Measurements from ENCODE around the gene MSH5. TPM values are rescaled to one million over a fixed set of nuclear protein-coding genes. Genes with fewer than 3 reads are reported as not detected.

MSH5 gene
- total RNA-seq, 1 donor from 2014 or later, result 8.4 TPM

DNA sequence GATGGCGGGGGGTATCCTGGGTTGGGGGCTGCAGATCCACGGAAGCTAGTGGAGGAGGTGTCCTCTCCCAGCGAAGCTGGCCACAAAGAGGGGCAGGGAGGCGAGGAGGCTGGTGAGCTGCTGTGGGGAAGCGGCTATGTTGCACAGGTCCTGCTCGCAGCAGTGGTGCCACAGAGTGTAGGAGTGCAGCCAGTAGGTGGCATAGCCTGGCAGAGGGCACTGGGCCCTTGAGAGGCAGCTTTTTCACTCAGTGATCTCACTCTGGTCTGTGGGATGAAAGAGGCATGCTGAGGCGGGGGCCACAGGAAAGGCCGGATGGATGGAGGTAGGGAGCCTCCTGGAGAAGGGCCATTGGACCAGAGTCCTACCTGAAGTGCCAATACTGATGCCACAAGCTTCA, 27.5 kb upstream of the MSH5 start:
- peak; percentile 8 for DNase-seq (ENCODE audit: low read depth)

DNA sequence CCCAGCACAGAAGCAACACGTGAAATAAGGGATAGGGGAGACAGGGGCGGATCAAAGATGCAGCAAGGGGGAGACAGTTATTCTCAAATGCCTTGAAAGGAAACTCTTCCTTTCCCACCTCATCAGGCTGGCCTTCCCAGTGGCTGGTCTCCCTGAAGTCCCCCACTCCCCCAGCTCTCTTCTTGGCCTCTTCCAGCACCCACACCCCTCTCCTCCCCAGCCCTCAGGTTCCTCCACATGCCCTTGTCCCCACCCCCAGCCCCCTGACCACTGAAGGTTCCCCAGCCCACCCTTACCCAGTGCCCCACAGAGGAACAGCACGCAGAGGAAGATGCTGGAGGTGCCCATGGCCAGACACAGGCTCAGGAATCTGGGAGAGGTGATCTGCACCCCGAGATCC, 26.3 kb upstream of the MSH5 start:
- DNase-seq (ENCODE audit: low read depth), result no peak

DNA sequence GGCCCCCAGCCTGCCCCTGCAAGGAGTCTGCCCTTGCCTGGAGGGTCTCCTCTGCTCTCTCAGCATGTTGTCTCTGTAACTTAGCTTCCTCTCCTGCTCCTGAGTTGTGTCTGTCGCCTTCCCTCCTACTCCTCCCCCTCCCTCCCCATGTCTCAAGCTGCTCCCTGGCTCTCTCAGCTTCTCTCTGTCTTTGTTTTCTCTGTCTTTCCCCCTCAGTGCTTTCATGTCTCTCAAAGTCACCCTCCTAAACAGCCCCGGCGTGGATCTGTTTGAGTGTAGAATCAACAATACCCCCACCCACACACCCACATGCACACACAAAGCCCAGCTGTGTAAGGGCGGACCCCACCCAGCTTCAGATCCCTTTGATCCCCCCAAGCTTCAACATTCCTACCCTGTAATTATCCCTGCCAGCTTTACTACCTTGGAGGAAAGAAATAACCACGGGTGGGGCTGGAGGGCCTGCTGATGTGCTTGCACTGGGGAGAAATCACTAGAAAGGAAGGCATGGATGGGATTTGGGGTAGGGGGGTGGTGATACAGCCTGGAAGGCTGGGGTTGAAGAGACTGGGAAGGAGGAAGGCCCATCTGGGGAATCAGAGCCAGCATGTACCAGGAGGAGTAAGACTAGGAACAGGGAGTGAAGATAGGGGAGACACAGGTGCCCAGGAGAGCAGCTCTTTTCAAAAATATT, 25.7 kb upstream of the MSH5 start:
- DNase-seq (ENCODE audit: low read depth), result no peak

DNA sequence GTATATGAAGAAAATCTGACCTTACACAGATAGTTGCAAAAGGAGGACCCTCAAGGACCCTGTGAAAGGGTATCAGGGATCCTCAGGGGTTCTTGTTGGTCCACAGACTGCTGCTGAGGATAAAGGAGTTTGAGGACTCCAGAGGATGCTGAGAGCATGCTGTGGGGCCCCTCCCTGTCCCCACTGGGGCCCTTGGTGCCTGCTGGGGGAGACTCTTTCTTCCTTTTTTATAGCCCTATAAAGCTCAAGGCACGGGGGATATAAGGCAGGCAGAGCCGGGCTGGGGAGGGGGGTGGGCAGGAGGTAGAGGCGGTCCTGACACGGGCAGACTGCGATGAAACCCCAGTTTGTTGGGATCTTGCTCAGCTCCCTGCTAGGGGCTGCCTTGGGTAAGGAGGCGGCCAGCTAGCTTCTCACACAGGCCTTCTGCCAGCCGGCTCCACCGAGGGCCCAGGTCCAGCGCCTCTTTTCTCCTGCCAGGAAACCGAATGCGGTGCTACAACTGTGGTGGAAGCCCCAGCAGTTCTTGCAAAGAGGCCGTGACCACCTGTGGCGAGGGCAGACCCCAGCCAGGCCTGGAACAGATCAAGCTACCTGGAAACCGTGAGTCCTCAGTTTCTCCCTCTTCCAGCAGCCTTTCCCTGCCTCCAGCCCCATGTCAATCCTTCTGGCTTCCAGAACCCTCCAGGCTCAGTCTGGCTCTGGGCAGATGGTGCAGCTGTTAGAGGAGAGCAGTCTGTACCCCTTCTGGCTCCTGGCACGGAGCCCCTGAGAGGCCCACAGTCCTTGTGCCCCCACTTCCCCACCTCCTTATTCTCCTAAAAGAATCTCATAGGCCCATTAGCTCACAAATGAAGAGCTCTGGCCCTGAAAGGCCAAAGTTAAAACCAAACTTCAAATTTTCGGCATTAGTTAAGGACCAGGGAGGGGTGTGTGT, 24.5 kb upstream of the MSH5 start, which contains the start of gene LY6G6D:
TSS of gene LY6G6D (plus strand) at position 327 of the 937 bp plus-strand sequence. CDS start at position 335, 8 bp downstream.
- no peak for DNase-seq (ENCODE audit: low read depth)

DNA sequence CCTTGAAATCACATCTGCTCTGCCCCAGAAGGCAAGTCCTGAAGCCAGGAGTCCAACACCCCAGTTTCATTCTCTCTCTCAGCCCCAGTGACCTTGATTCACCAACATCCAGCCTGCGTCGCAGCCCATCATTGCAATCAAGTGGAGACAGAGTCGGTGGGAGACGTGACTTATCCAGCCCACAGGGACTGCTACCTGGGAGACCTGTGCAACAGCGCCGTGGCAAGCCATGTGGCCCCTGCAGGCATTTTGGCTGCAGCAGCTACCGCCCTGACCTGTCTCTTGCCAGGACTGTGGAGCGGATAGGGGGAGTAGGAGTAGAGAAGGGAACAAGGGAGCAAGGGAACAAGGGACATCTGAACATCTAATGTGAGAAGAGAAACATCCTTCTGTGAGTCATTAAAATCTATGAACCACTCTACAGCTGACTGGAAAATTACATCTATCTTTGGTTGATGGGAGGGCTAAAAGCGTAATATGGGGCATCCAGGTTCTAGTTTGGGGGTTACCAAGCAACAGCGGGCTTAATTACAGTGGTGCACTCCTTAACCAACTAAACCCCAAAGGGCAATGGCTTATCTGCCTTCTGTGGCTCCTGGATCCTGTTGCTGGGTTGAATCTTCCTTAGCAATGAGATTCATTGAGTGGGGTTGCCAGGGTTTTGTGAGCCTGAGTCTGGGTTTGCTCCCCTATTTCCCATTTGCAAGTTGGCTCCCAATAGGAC, 22.1 kb upstream of the MSH5 start:
- DNase-seq (ENCODE audit: low read depth), result no peak

DNA sequence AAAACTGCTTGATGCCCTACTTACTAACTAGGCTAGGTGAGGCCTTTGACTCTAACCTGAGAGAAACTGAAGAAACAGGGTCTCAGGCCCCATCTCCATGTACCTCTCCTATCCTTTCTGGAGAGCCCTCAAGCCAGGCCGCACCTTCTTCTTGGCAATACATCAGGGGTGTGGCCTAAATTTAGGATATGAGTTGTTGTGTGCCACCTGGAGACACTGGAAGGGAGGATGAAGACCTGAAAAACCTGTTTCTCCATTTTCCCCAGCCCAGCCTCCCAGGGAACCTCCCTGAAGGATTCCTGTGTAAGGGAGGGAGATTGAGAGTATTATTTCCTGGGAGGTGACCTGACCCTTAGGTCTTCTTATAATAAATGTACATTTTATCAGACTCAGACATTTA, 21.5 kb upstream of the MSH5 start:
- no peak for DNase-seq (ENCODE audit: low read depth)

DNA sequence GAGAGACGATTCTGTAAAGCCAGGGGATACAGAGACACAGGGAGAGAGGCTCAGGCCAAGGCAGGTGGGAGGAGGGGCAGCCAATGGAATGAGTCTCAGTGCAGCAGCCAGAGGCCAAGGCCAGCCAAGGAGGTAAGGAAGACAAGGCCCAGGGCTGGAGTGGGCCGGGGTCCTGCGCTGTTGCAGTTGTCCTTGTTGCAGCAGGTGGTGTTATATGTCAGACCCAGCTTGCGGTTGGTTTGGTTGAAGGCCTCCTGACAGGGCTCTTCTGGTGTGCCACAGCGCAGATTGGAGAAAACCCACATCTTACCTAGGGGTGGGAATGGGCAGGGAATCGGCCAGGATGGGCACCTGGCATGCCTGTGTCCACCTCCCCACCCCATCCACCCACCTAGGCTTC, 20.8 kb upstream of the MSH5 start:
- no peak for DNase-seq (ENCODE audit: low read depth)

DNA sequence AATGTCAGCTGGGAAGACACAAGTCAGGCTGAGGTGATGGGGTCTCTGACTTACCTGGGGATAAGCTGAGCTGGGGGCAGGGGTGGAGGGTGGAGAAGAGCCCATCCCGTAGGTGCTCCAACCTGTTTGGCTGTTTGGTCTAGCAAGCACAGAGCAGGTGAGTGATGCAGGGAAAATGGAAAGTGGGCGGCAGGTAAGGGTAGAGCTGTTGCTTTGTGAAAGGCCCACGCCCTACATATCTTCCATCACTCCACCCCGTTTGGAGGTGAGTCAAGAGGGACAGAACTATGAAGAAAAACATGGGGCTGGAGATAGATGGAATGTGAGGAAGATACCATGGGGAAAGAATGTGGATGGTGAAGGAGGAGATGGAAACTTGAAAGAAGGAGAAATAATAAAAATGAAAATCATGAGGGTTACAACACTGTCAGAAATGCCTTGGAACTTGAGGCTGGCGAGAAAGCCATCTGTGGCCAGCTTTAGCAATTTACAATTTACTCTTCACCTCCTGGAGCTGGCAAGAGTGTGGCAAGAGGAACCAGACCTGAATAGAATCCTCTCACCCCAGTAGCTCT, 19.5 kb upstream of the MSH5 start:
- no peak for DNase-seq (ENCODE audit: low read depth)

DNA sequence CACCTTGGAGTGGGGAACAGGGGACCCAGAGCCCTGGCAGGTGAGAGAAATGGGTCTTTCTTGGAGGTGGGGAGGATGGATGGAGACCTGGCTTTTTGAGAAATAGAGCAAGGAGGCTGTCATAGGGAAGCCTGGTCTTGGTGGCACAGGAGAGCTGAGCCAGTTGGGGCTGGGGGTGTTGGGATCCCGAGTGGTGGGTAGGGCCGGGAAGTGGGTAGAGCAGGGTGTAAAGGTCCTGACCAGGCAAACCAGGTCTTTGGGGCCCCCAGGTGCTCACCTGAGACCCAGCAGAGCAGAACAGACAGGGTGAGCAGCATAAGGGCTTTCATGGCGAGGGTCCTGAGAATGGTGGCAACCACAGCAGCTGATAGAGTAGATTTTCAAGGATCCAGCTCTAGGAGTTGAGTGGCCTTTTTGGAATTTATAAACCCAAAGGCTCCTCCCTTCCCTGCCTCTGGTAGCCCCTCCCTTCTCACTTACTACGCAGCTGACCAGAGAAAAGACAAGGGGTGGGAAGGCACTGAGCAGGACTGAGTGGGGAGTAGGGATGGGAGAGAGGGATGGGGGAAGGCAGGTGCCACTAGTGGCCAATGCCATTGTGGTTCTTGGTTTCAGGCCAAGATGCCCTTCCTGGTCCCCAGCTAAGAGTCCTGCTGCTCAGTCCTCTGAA, 18.3 kb upstream of the MSH5 start, which contains the start of gene LY6G6C:
TSS of gene LY6G6C (minus strand) at position 396 of the 670 bp plus-strand sequence. CDS start at position 329, 67 bp downstream.
- DNase-seq (ENCODE audit: low read depth), result no peak

DNA sequence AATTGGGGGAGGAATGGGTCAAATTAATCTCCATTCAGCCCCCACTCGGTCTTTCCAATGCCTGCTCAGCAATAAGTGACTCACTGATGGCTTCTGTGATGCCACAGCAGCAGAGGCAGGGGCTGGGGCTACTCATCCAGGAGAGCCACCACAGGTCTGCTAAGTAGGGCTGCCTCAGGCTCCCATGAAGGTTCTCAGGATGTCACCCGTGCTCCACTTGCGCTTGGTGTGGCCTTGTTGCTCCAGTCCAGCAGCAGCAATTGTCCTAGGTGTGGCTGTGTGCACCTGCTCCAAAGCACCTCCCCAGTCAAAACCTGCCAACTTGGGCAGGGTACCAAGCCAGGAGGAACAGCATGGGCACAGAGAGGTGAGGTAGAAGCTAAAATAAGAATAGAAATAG, 17.6 kb upstream of the MSH5 start:
- DNase-seq (ENCODE audit: low read depth), result no peak

DNA sequence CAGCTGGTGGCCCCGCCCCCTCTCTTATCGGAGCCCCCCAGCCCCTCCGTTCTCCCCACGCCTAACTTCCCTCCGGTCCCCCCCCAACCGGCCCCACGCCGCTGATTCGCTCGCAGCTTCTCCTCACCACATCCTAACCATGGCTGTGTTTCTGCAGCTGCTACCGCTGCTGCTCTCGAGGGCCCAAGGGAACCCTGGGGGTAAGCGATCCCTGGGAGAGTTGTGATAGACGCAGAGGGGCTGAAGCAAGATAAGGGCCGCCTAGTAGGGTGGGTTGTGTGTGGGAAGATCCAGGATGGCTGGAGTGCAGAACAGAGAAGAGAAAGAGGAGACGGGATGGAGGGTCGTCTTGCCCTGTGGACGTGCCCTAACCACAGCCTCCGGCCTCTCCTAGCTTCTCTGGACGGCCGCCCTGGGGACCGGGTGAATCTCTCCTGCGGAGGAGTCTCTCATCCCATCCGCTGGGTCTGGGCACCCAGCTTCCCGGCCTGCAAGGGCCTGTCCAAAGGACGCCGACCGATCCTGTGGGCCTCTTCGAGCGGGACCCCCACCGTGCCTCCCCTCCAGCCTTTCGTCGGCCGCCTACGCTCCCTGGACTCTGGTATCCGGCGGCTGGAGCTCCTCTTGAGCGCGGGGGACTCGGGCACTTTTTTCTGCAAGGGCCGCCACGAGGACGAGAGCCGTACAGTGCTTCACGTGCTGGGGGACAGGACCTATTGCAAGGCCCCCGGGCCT, 16.4 kb upstream of the MSH5 start, which contains the start of gene MPIG6B:
TSS of gene MPIG6B (plus strand) at position 129 of the 735 bp plus-strand sequence. CDS start at position 140, 11 bp downstream.
- DNase-seq (ENCODE audit: low read depth), result no peak

DNA sequence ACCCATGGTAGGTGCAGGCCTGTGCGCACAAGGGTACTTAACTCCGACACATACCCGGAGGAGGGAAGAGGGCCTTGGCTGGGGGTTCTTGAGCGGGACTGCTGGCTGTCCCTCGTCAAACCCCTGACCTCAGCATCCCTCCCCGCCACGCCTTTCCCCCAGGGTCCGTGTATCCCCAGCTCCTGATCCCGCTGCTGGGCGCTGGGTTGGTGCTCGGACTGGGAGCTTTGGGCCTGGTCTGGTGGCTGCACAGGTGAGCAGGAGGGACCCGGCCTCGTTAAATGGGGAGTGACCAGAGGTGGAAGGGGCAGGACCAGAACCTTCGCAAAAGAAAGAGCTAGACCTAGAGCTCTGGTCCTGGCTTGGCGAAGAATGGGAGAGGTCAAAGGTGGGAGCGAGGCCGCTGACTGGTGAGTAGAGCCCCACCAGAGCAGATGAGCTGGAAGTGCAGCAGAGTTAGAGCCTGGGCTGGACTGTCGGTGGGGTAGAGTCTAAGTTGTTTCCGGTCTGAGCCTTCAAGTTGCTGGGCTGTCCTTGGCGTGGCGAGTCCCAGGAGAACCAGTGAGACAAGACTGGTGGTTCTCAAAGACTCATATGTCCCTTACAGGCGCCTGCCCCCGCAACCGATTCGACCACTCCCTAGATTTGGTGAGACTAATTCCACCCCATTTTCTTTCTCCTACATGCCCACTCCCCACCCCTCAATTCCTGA, 15.7 kb upstream of the MSH5 start:
- DNase-seq (ENCODE audit: low read depth), result no peak

DNA sequence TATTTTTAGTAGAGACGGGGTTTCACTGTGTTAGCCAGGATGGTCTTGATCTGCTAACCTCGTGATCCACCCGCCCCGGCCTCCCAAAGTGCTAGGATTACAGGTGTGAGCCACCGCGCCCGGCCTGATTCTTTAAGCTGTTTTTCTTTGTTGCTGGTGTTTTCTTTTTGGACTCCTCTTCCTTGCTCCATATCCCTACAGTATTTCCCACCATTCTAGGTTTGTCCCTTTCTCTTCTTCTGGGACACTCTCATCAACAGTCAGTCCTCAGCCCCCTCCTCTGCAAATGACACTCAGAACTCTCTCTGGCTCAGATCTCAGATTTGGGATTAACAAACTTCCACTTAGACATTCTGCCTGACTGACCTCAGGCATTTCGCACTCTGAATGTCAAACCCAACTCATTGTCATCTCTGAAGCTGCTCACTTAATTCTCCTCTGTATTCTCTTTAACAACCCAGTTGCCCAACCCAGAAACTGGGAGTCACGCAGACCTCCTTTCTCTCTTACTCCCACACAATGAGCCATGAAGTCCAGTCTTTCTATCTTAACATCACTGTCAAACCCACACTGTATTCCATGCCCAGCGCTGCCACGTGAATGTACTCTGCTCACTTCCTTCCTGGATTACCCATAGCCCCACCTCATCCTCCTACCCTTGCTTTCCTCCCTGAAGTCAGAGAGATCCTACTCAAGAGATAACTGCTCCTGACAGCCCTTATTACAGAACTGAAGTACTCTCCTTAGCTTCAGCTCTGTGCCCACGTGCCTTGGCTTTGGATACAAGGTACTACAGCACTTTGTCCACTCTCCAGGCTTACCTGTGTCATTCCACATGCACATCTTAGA, 14.1 kb upstream of the MSH5 start:
- no peak for DNase-seq (ENCODE audit: low read depth)

DNA sequence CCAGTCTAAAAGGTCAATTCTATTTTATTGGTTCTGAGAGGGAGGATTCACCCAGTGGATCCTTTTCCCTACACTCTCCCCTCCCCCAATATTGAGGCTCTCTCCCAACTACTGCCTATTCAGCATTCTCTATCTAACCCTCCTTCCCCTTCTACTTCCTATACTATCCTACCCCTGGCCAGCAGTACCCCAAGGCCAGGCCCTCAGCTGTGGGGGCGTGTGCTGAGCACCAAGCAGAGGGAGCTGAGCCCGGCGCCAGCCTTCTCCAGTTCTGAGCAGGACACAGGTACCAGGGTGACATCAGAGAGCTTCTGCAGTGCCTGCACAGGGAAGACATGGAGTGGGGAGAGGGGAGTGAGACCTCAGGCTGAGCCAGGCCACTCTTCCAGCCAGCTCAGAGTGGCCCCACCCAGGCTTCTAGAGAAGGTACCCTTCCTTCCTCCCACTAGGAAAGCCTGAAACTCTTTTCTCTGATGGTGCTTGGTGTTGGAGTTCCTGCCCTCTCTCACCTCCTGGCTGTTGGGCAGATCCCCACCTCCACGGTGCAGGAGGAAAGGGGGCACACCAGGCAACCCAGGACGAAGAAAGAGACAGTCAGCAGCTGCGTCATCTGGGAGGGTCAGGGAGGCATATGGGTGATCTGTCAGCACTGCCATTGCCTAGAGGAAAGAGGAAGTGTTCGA, 12.6 kb upstream of the MSH5 start:
- no peak for DNase-seq (ENCODE audit: low read depth)

DNA sequence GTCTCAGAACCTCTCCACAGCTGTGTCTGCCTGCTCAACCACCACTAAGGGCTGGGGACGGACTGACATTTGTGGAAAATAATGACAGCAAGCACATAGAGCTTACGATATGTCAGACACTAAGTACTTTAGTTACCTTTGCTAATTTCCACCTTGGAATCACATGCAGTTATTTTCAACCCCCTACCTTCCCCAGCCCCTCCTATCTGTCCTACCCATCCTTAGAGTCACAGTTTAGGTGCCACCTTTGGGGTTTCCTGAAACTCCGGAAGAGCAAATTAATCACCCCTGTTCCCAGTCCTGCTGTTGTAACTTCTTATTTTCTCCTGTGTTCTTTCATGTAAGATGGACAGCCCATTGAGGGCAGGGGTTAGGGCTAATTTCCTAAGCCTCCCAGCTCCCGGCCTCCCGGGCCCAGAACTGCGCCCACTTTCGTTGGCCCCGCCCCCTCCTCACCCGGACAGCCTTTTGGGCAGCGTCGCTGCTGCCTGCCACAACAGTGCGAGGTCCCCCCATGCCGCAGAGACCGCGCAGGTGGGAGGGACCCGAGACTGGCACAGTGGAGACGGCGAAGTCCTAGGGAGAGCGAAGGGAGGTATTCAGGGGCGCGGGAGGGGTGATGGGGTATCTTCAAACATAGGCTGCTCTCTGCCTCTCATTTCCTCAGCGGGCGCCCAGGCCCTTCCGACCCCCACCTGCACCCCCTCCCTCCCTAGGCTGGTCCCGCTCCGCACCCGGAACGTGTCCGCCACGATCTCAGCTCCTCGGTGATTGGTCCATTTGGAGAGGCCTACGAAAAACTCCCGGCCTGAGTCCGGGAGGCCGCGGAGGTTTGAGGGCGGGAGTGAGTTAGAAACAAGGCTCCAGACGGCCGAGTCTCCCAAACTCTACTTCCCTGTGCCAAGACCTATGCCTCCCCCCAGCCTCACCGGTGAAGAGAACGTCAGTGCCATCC, 11.8 kb upstream of the MSH5 start:
- DNase-seq (ENCODE audit: low read depth), result no peak

DNA sequence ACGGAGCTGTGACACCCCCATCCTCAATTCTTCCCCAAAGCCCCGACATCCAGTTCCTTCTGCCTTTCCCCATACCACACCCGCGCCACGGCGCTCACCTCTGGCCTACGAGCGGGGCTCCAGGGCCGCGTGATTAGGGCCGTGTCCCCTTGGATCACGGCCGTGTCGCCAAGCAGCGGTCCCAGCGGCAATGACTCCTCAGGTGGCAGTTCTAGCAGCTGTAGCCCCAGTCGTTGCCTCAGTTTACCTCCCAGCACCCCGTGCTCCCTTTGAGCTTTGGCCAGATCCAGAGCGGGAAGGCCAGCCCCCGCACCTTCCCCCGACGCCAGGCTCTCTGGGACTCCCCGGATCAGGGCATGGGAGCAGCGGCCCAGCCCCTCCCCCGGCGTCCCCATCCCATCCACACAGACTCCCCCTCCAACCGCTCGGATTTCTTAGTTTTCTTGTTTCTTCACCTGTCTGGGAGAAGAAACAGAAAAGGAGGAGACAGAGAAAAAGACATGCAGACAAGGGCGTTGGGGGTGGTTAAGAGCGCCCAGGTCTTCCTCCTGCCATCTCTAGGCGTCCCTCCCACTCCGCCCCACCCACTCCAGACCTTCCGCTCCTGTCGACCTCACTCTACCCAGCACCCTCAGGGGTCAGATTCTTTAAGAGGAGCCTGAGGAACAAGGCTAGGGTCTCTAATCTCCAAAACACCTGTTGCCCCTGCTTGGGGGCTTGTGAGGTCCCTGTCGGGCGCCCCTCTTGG, 10.9 kb upstream of the MSH5 start, which contains the start of gene DDAH2:
TSS of gene DDAH2 (minus strand) at position 533 of the 748 bp plus-strand sequence. CDS start at position 395, 138 bp downstream.
- no peak for DNase-seq (ENCODE audit: low read depth)
